CD4-positive, alpha-beta memory T cell (primary cell): Measurements from ENCODE around the gene CCDC92. TPM values are rescaled to one million over a fixed set of nuclear protein-coding genes. Genes with fewer than 3 reads are reported as not detected.
"Not testable (repeated sequence)": the region's sequence is repeated elsewhere in the genome, so short reads cannot be mapped to it uniquely, and the experiment has no call there.

Experiments used
- CTCF ChIA-PET: fragments of 350-600 bp; sonication (Branson Sonifier 250); formaldehyde crosslinking; loops from one replicate; lab custom pipeline; 2021; ENCODE audit warnings: inconsistent platforms; ENCODE audit not compliant: partially characterized antibody; lab: Charles Lee
- POLR2A ChIA-PET: fragments of 350-600 bp; sonication (Branson Sonifier 250); formaldehyde crosslinking; loops from one replicate; lab custom pipeline; 2021; ENCODE audit not compliant: partially characterized antibody; lab: Charles Lee
- DNase-seq, 5 donors: peaks; one replicate each; pipeline versions ENCODE4 v3.0.0 to v3.0.0-alpha.2; 2020 to 2022; ENCODE audit warnings: mixed read lengths in 1 of 5
- H3K27ac ChIP-seq: one replicate; pipeline ENCODE4 v1.7.0; 2013; ENCODE audit warnings: low read depth, low read length
- H3K27me3 ChIP-seq: 2 replicates; pipeline ENCODE4 v1.7.0; 2013; ENCODE audit warnings: mild to moderate bottlenecking, low read length, moderate library complexity; ENCODE audit not compliant: insufficient read depth
- H3K36me3 ChIP-seq: 2 replicates; pipeline ENCODE4 v1.7.0; 2013; ENCODE audit warnings: mild to moderate bottlenecking, low read length, moderate library complexity; ENCODE audit not compliant: insufficient read depth
- H3K4me1 ChIP-seq: 2 replicates; pipeline ENCODE4 v1.7.0; 2013; ENCODE audit warnings: mild to moderate bottlenecking, low read length, moderate library complexity; ENCODE audit not compliant: insufficient read depth
- H3K4me3 ChIP-seq, 2 donors: one replicate each; pipeline ENCODE4 v1.7.0; 2013; ENCODE audit warnings: low read length in 2 of 2, mild to moderate bottlenecking in 1 of 2
- H3K9me3 ChIP-seq, 2 donors: one replicate each; pipeline ENCODE4 v1.7.0; 2013; ENCODE audit warnings: low read length in 2 of 2, control low read depth in 1 of 2; ENCODE audit not compliant: control insufficient read depth in 1 of 2
- H3K27ac Mint-ChIP-seq, 7 donors: one replicate each; pipeline ENCODE4 v1.8.0; 2020 to 2021; ENCODE audit warnings: mixed read lengths in 7 of 7, mild to moderate bottlenecking in 6 of 7, inconsistent platforms in 3 of 7, moderate library complexity in 3 of 7
- H3K27me3 Mint-ChIP-seq, 2 donors: one replicate each; pipeline ENCODE4 v1.8.0; 2020 to 2021; ENCODE audit warnings: mixed read lengths in 2 of 2
- H3K36me3 Mint-ChIP-seq, 2 donors: one replicate each; pipeline ENCODE4 v1.8.0; 2020 to 2021; ENCODE audit warnings: mixed read lengths in 2 of 2, inconsistent platforms in 1 of 2, mild to moderate bottlenecking in 1 of 2
- H3K4me1 Mint-ChIP-seq, 4 donors: one replicate each; pipeline ENCODE4 v1.8.0; 2020 to 2021; ENCODE audit warnings: mixed read lengths in 4 of 4, mild to moderate bottlenecking in 1 of 4
- H3K4me3 Mint-ChIP-seq, 8 donors: one replicate each; pipeline ENCODE4 v1.8.0; 2020 to 2021; ENCODE audit warnings: mixed read lengths in 8 of 8, mild to moderate bottlenecking in 7 of 8, moderate library complexity in 6 of 8, inconsistent platforms in 3 of 8
- H3K9me3 Mint-ChIP-seq, 8 donors: one replicate each; pipeline ENCODE4 v1.8.0; 2020 to 2021; ENCODE audit warnings: mixed read lengths in 8 of 8, mild to moderate bottlenecking in 5 of 8, inconsistent platforms in 3 of 8, moderate library complexity in 1 of 8
- intact Hi-C: fragments of 100-400 bp; cut with micrococcal nuclease; formaldehyde crosslinking; loops from one replicate; pipeline ENCODE4 v1.15.1; 2023
- polyA plus RNA-seq, 2 donors: library from polyadenylated mRNA; unstranded; fragments of 300-500 nt; fragmentation: Illumina TruSeq; gene quantifications; one replicate each; pipeline ENCODE4 v1.2.3, GENCODE V29; 2021
- total RNA-seq, 2 experiments: library from RNA; stranded (reverse); gene quantifications; one replicate each; pipeline ENCODE4 v1.2.3, GENCODE V29; 2021

The CCDC92 gene
- total and polyA plus RNA-seq, 4 experiments from 2014 or later = 15.6 to 52.9 (median 33.9) TPM

- Mint-ChIP-seq H3K27me3 (no peaks in the 10 kb centered on the region), H3K4me3 (no peak overlapping the region), H3K9me3 (no peaks in the 10 kb centered on the region), H3K27ac (peak overlapping the region in 1 of 7 donors; percentile 31), H3K36me3 (peaks cover 17 to 19% of the 10 kb centered on the region in 2 donors), H3K4me1 (peaks cover 6 to 16% (median 11%) of the 10 kb centered on the region in 4 donors)
- ChIA-PET POLR2A (no interaction called here), CTCF (no interaction called here)
- no peak for DNase-seq
- Histone ChIP-seq H3K36me3 (no peaks in the 10 kb centered on the region), H3K27ac (no peak overlapping the region), H3K4me3 (no peak overlapping the region), H3K9me3 (no peaks in the 10 kb centered on the region), H3K4me1 (no peaks in the 10 kb centered on the region), H3K27me3 (no peaks in the 10 kb centered on the region)
- intact Hi-C loops = no loop called here
These were observed 23.5 kb downstream of the CCDC92 start for GRCh38 chr12:123948796-123949769.

GRCh38 chr12:123948401-123948795, 24.2 kb downstream of the CCDC92 start:
- intact Hi-C loops = no loop called here
- H3K36me3 ChIP-seq = peaks cover 3% of the 10 kb centered on the region
- H3K4me1 Mint-ChIP-seq = peaks cover 6 to 16% (median 11%) of the 10 kb centered on the region in 4 donors
- no peaks in the 10 kb centered on the region for H3K9me3 ChIP-seq
- no peak overlapping the region for H3K4me3 ChIP-seq
- H3K27ac ChIP-seq = no peak overlapping the region
- no peaks in the 10 kb centered on the region for H3K27me3 Mint-ChIP-seq
- H3K27ac Mint-ChIP-seq = no peak overlapping the region
- ChIA-PET POLR2A (no interaction called here), CTCF (no interaction called here)
- no peaks in the 10 kb centered on the region for H3K27me3 ChIP-seq
- DNase-seq = no peak
- peaks cover 17 to 19% of the 10 kb centered on the region in 2 donors for H3K36me3 Mint-ChIP-seq
- H3K9me3 Mint-ChIP-seq = no peaks in the 10 kb centered on the region
- H3K4me3 Mint-ChIP-seq = no peak overlapping the region
- no peaks in the 10 kb centered on the region for H3K4me1 ChIP-seq

- H3K27ac Mint-ChIP-seq, H3K4me1 ChIP-seq, H3K27me3 ChIP-seq, H3K4me3 ChIP-seq, DNase-seq, H3K9me3 ChIP-seq, H3K9me3 Mint-ChIP-seq, intact Hi-C loops, H3K4me3 Mint-ChIP-seq, POLR2A ChIA-PET, H3K27ac ChIP-seq, CTCF ChIA-PET, H3K27me3 Mint-ChIP-seq: not testable (repeated sequence)
- peaks cover 6 to 16% (median 10%) of the 10 kb centered on the region in 4 donors for H3K4me1 Mint-ChIP-seq
- H3K36me3 ChIP-seq = peaks cover 11% of the 10 kb centered on the region
- H3K36me3 Mint-ChIP-seq = peaks cover 22 to 24% of the 10 kb centered on the region in 2 donors
These were observed 25.1 kb downstream of the CCDC92 start for GRCh38 chr12:123947531-123947930.

GRCh38 chr12:123946516-123947505, 25.8 kb downstream of the CCDC92 start:
- DNase-seq, CTCF ChIA-PET, H3K4me3 ChIP-seq, H3K27ac ChIP-seq, H3K4me1 ChIP-seq, H3K9me3 Mint-ChIP-seq, H3K4me3 Mint-ChIP-seq, H3K27me3 ChIP-seq, H3K9me3 ChIP-seq, H3K27me3 Mint-ChIP-seq, POLR2A ChIA-PET, intact Hi-C loops: not testable (repeated sequence)
- H3K36me3 ChIP-seq = peaks cover 17% of the 10 kb centered on the region
- Mint-ChIP-seq H3K4me1 (peaks cover 6 to 14% (median 9%) of the 10 kb centered on the region in 4 donors), H3K27ac (peak overlapping the region in 3 of 7 donors; percentile 35 to 74 (median 66)), H3K36me3 (peaks cover 29 to 32% of the 10 kb centered on the region in 2 donors)

GRCh38 chr12:123946152-123946515, 26.5 kb downstream of the CCDC92 start:
- DNase-seq = no peak
- Mint-ChIP-seq H3K4me3 (no peak overlapping the region), H3K27ac (peak overlapping the region in 3 of 7 donors; percentile 35 to 74 (median 66)), H3K36me3 (peaks cover 34 to 38% of the 10 kb centered on the region in 2 donors), H3K27me3 (no peaks in the 10 kb centered on the region), H3K9me3 (peaks cover 0 to 8% (median 0%) of the 10 kb centered on the region in 8 donors), H3K4me1 (peaks cover 6 to 14% (median 11%) of the 10 kb centered on the region in 4 donors)
- Histone ChIP-seq H3K27me3 (no peaks in the 10 kb centered on the region), H3K36me3 (peaks cover 19% of the 10 kb centered on the region), H3K27ac (no peak overlapping the region), H3K4me1 (no peaks in the 10 kb centered on the region), H3K4me3 (no peak overlapping the region), H3K9me3 (no peaks in the 10 kb centered on the region)
- intact Hi-C loops = no loop called here
- CTCF ChIA-PET = no interaction called here
- POLR2A ChIA-PET = no interaction called here

- Histone ChIP-seq H3K36me3 (peaks cover 19% of the 10 kb centered on the region), H3K27me3 (no peaks in the 10 kb centered on the region), H3K9me3 (no peaks in the 10 kb centered on the region), H3K4me3 (no peak overlapping the region), H3K4me1 (no peaks in the 10 kb centered on the region), H3K27ac (no peak overlapping the region)
- peaks cover 34 to 38% of the 10 kb centered on the region in 2 donors for H3K36me3 Mint-ChIP-seq
- H3K27me3 Mint-ChIP-seq = no peaks in the 10 kb centered on the region
- ChIA-PET POLR2A (no interaction called here), CTCF (no interaction called here)
- no peak for DNase-seq
- peak overlapping the region in 1 of 7 donors; percentile 48 for H3K27ac Mint-ChIP-seq
- peaks cover 8 to 12% (median 11%) of the 10 kb centered on the region in 4 donors for H3K4me1 Mint-ChIP-seq
- peaks cover 0 to 8% (median 0%) of the 10 kb centered on the region in 8 donors for H3K9me3 Mint-ChIP-seq
- no peak overlapping the region for H3K4me3 Mint-ChIP-seq
- intact Hi-C loops = no loop called here
These were observed 27.1 kb downstream of the CCDC92 start for GRCh38 chr12:123945287-123946151.
